ENCODE measurements around the gene MRPS22.

DNA sequence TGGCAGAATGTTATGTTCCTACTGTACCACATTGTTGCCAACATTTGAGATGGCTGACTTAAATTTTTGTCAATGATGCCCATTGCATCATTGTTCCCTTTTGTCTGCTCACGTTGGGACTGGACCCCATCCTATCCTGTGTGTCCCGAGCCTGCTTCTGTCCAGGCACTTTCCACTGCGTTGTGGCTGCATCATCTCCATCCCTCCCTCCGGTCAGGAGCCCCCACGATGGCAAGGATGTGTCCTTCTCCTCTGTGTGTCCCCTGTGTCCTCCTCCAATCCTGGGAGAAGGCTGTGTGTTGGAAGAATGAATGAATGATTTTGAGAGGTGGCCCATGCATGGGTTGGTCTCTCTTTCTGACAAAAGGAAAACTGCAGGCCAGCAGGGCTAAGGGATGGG, 19.4 kb upstream of the MRPS22 start:
- no peak for TF ChIP-seq POLR2A (IDR thresholded peaks at IDR 0.05; ENCODE audit: borderline replicate concordance, extremely low read depth, insufficient read depth, insufficient read length)
- TF ChIP-seq POLR2AphosphoS5 (IDR thresholded peaks at IDR 0.05; ENCODE audit: low read depth, low read length): no peak
- TF ChIP-seq, protein P1, sequence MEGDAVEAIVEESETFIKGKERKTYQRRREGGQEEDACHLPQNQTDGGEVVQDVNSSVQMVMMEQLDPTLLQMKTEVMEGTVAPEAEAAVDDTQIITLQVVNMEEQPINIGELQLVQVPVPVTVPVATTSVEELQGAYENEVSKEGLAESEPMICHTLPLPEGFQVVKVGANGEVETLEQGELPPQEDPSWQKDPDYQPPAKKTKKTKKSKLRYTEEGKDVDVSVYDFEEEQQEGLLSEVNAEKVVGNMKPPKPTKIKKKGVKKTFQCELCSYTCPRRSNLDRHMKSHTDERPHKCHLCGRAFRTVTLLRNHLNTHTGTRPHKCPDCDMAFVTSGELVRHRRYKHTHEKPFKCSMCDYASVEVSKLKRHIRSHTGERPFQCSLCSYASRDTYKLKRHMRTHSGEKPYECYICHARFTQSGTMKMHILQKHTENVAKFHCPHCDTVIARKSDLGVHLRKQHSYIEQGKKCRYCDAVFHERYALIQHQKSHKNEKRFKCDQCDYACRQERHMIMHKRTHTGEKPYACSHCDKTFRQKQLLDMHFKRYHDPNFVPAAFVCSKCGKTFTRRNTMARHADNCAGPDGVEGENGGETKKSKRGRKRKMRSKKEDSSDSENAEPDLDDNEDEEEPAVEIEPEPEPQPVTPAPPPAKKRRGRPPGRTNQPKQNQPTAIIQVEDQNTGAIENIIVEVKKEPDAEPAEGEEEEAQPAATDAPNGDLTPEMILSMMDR (IDR thresholded peaks at IDR 0.05 in 2 of 3, conservative IDR thresholded peaks at IDR 0.05 in 1 of 3; ENCODE audit: borderline replicate concordance in 1 of 3, insufficient read depth in 1 of 3, low read depth in 2 of 3, low read length in 2 of 3): no peak
- no peak for TF ChIP-seq SRF (IDR thresholded peaks at IDR 0.05; ENCODE audit: low read depth)
- TF ChIP-seq EZH2phosphoT487 (IDR thresholded peaks at IDR 0.05; ENCODE audit: borderline replicate concordance): no peak
- no peak for TF ChIP-seq RAD21 (IDR thresholded peaks at IDR 0.05; ENCODE audit: low read depth)
- TF ChIP-seq TCF7L2 (IDR thresholded peaks at IDR 0.05; ENCODE audit: borderline replicate concordance, extremely low read depth, insufficient read depth, insufficient read length): no peak
- TF ChIP-seq ZNF274 (IDR thresholded peaks at IDR 0.05; ENCODE audit: low read depth, low read length): no peak
- no peak for TF ChIP-seq JUND (IDR thresholded peaks at IDR 0.05)
- TF ChIP-seq SIN3A (IDR thresholded peaks at IDR 0.05; ENCODE audit: low read depth): no peak

Data from HCT116 (cell line).